GM23338 (cell line): ENCODE data around the gene NHERF1.

Source experiments
- CREB1 ChIP-seq: fragments of 250-450 bp; sonication (Bioruptor Pico); IDR thresholded peaks from 2 replicates; pipeline ENCODE4 v1.5.0; 2020; ENCODE audit warnings: low read depth, mild to moderate bottlenecking, moderate library complexity
- EZH2 ChIP-seq: fragments of 200-600 bp; sonication (generic); IDR thresholded peaks from one replicate; pipeline ENCODE4 v1.8.0; 2017; ENCODE audit warnings: antibody characterized with exemption, mild to moderate bottlenecking, low read depth; ENCODE audit not compliant: unreplicated experiment
- EZH2phosphoT487 ChIP-seq: fragments of 200-600 bp; sonication (generic); IDR thresholded peaks from one replicate; pipeline ENCODE4 v1.8.1; 2018; ENCODE audit warnings: antibody characterized with exemption; ENCODE audit not compliant: unreplicated experiment
- JUNB ChIP-seq: IDR thresholded peaks from one replicate; pipeline ENCODE4 v1.6.1; 2016; ENCODE audit warnings: antibody characterized with exemption; ENCODE audit not compliant: unreplicated experiment
- NANOG ChIP-seq: IDR thresholded peaks from 2 replicates; pipeline ENCODE4 v1.6.1; 2016; ENCODE audit warnings: antibody characterized with exemption, borderline replicate concordance
- POLR2AphosphoS5 ChIP-seq: IDR thresholded peaks from 2 replicates; pipeline ENCODE4 v1.6.1; 2016; ENCODE audit warnings: antibody characterized with exemption, low read depth
- STAT1 ChIP-seq: IDR thresholded peaks from one replicate; pipeline ENCODE4 v1.6.1; 2016; ENCODE audit warnings: antibody characterized with exemption; ENCODE audit not compliant: unreplicated experiment
- ZNF114 ChIP-seq: fragments of 250-450 bp; sonication (Bioruptor Pico); IDR thresholded peaks from 2 replicates; pipeline ENCODE4 v1.5.0; 2020; ENCODE audit warnings: mild to moderate bottlenecking, moderate library complexity
- ZNF331 ChIP-seq: fragments of 250-450 bp; sonication (Bioruptor Pico); IDR thresholded peaks from 2 replicates; pipeline ENCODE4 v1.5.0; 2020; ENCODE audit warnings: low read depth, mild to moderate bottlenecking, moderate library complexity
- TF ChIP-seq, protein P1 (sequence below), 2 experiments: fragments of 200-600 bp in 1 of 2; sonication (generic) in 1 of 2; conservative IDR thresholded peaks; 2 replicates each; pipeline versions ENCODE4 v1.5.1 to v1.6.1; 2016 to 2017; ENCODE audit warnings: antibody characterized with exemption in 2 of 2, low read depth in 2 of 2, mild to moderate bottlenecking in 2 of 2, moderate library complexity in 1 of 2
- TF ChIP-seq, protein P2 (sequence below): IDR thresholded peaks from one replicate; pipeline ENCODE4 v1.6.1; 2018; ENCODE audit warnings: antibody characterized with exemption; ENCODE audit not compliant: unreplicated experiment
- TF ChIP-seq, protein P3 (sequence below): IDR thresholded peaks from 2 replicates; pipeline ENCODE4 v1.6.1; 2016; ENCODE audit warnings: antibody characterized with exemption
- TF ChIP-seq, protein P4 (sequence below): fragments of 250-450 bp; sonication (Bioruptor Pico); IDR thresholded peaks from 2 replicates; pipeline ENCODE4 v1.5.0; 2020; ENCODE audit warnings: mild to moderate bottlenecking, moderate library complexity

DNA sequence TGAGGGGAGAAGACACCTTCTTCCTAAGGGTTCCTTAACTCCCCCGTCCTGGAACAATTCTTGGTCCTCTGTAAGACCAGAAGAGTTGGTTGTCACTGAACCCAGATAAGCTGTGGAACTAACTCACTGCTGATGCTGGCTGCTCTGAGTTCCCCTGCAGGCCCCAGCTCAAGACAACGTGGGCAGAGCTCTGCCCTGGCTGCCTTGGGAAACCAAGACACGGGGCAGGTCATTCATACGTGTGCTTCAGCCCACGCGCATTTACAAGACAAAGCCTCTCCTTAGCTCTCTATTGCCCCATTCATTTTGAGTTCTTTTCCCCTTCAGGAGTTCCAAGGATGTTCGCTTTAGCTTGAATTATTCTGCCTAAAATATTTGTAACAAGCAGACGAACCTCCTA is 31.1 kb downstream of the NHERF1 start:
- TF ChIP-seq, protein P1, sequence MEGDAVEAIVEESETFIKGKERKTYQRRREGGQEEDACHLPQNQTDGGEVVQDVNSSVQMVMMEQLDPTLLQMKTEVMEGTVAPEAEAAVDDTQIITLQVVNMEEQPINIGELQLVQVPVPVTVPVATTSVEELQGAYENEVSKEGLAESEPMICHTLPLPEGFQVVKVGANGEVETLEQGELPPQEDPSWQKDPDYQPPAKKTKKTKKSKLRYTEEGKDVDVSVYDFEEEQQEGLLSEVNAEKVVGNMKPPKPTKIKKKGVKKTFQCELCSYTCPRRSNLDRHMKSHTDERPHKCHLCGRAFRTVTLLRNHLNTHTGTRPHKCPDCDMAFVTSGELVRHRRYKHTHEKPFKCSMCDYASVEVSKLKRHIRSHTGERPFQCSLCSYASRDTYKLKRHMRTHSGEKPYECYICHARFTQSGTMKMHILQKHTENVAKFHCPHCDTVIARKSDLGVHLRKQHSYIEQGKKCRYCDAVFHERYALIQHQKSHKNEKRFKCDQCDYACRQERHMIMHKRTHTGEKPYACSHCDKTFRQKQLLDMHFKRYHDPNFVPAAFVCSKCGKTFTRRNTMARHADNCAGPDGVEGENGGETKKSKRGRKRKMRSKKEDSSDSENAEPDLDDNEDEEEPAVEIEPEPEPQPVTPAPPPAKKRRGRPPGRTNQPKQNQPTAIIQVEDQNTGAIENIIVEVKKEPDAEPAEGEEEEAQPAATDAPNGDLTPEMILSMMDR (conservative IDR thresholded peaks at IDR 0.05; ENCODE audit: low read depth in 2 of 2) = no peak
- no peak for TF ChIP-seq POLR2AphosphoS5
- TF ChIP-seq EZH2 = no peak
- TF ChIP-seq EZH2phosphoT487 = no peak
- no peak for TF ChIP-seq ZNF114 (CRISPR knock-in tag)
- no peak for TF ChIP-seq CREB1 (CRISPR knock-in tag)
- TF ChIP-seq, protein P2, sequence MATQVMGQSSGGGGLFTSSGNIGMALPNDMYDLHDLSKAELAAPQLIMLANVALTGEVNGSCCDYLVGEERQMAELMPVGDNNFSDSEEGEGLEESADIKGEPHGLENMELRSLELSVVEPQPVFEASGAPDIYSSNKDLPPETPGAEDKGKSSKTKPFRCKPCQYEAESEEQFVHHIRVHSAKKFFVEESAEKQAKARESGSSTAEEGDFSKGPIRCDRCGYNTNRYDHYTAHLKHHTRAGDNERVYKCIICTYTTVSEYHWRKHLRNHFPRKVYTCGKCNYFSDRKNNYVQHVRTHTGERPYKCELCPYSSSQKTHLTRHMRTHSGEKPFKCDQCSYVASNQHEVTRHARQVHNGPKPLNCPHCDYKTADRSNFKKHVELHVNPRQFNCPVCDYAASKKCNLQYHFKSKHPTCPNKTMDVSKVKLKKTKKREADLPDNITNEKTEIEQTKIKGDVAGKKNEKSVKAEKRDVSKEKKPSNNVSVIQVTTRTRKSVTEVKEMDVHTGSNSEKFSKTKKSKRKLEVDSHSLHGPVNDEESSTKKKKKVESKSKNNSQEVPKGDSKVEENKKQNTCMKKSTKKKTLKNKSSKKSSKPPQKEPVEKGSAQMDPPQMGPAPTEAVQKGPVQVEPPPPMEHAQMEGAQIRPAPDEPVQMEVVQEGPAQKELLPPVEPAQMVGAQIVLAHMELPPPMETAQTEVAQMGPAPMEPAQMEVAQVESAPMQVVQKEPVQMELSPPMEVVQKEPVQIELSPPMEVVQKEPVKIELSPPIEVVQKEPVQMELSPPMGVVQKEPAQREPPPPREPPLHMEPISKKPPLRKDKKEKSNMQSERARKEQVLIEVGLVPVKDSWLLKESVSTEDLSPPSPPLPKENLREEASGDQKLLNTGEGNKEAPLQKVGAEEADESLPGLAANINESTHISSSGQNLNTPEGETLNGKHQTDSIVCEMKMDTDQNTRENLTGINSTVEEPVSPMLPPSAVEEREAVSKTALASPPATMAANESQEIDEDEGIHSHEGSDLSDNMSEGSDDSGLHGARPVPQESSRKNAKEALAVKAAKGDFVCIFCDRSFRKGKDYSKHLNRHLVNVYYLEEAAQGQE = no peak
- TF ChIP-seq, protein P3, sequence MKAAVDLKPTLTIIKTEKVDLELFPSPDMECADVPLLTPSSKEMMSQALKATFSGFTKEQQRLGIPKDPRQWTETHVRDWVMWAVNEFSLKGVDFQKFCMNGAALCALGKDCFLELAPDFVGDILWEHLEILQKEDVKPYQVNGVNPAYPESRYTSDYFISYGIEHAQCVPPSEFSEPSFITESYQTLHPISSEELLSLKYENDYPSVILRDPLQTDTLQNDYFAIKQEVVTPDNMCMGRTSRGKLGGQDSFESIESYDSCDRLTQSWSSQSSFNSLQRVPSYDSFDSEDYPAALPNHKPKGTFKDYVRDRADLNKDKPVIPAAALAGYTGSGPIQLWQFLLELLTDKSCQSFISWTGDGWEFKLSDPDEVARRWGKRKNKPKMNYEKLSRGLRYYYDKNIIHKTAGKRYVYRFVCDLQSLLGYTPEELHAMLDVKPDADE = no peak
- no peak for TF ChIP-seq JUNB
- TF ChIP-seq, protein P4, sequence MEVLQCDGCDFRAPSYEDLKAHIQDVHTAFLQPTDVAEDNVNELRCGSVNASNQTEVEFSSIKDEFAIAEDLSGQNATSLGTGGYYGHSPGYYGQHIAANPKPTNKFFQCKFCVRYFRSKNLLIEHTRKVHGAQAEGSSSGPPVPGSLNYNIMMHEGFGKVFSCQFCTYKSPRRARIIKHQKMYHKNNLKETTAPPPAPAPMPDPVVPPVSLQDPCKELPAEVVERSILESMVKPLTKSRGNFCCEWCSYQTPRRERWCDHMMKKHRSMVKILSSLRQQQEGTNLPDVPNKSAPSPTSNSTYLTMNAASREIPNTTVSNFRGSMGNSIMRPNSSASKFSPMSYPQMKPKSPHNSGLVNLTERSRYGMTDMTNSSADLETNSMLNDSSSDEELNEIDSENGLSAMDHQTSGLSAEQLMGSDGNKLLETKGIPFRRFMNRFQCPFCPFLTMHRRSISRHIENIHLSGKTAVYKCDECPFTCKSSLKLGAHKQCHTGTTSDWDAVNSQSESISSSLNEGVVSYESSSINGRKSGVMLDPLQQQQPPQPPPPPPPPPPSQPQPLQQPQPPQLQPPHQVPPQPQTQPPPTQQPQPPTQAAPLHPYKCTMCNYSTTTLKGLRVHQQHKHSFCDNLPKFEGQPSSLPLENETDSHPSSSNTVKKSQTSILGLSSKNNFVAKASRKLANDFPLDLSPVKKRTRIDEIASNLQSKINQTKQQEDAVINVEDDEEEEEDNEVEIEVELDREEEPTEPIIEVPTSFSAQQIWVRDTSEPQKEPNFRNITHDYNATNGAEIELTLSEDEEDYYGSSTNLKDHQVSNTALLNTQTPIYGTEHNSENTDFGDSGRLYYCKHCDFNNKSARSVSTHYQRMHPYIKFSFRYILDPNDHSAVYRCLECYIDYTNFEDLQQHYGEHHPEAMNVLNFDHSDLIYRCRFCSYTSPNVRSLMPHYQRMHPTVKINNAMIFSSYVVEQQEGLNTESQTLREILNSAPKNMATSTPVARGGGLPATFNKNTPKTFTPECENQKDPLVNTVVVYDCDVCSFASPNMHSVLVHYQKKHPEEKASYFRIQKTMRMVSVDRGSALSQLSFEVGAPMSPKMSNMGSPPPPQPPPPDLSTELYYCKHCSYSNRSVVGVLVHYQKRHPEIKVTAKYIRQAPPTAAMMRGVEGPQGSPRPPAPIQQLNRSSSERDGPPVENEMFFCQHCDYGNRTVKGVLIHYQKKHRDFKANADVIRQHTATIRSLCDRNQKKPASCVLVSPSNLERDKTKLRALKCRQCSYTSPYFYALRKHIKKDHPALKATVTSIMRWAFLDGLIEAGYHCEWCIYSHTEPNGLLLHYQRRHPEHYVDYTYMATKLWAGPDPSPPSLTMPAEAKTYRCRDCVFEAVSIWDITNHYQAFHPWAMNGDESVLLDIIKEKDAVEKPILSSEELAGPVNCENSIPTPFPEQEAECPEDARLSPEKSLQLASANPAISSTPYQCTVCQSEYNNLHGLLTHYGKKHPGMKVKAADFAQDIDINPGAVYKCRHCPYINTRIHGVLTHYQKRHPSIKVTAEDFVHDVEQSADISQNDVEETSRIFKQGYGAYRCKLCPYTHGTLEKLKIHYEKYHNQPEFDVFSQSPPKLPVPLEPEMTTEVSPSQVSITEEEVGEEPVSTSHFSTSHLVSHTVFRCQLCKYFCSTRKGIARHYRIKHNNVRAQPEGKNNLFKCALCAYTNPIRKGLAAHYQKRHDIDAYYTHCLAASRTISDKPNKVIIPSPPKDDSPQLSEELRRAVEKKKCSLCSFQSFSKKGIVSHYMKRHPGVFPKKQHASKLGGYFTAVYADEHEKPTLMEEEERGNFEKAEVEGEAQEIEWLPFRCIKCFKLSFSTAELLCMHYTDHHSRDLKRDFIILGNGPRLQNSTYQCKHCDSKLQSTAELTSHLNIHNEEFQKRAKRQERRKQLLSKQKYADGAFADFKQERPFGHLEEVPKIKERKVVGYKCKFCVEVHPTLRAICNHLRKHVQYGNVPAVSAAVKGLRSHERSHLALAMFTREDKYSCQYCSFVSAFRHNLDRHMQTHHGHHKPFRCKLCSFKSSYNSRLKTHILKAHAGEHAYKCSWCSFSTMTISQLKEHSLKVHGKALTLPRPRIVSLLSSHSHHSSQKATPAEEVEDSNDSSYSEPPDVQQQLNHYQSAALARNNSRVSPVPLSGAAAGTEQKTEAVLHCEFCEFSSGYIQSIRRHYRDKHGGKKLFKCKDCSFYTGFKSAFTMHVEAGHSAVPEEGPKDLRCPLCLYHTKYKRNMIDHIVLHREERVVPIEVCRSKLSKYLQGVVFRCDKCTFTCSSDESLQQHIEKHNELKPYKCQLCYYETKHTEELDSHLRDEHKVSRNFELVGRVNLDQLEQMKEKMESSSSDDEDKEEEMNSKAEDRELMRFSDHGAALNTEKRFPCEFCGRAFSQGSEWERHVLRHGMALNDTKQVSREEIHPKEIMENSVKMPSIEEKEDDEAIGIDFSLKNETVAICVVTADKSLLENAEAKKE (CRISPR knock-in tag) = no peak
- TF ChIP-seq NANOG = no peak
- TF ChIP-seq STAT1 = no peak
- no peak for TF ChIP-seq ZNF331 (CRISPR knock-in tag)
